ENCODE results near the gene ZNF333.

- TF ChIP-seq REST (IDR thresholded peaks at IDR 0.05; ENCODE audit: insufficient read depth in 1 of 2, low read depth in 2 of 2, low read length in 2 of 2) (no peak), POLR2AphosphoS5 (IDR thresholded peaks at IDR 0.05; ENCODE audit: low read depth, low read length) (no peak), TAF1 (IDR thresholded peaks at IDR 0.05; ENCODE audit: borderline replicate concordance, insufficient read depth, low read length) (no peak)
Observed at GRCh38 chr19:14676762-14677161, 13.1 kb upstream of the ZNF333 start.

Data from PFSK-1 (cell line).